ENCODE results near the gene EDARADD. TPM values are rescaled to one million over a fixed set of nuclear protein-coding genes. Genes with fewer than 3 reads are reported as not detected.

EDARADD gene
- total RNA-seq, 1 experiment from 2014 or later, result 35.4 TPM

DNA sequence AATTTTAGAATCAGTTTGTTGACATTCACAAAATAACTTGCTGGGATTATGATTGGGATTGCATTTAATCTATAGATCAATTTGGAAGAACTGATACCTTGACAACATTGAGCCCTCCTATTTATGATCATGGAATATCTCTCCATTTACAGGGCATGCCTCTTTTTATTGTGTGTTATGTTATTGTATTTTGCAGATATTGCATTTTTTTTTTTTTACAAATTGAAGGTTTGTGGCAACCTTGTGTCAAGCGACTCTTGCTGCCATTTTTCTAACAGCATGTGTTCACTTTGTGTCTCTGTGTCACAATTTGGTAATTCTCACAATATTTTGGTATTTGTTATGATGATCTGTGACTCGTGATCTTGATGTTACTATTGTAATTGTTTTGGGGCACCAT is 46.3 kb downstream of the EDARADD start:
- no peak for ATAC-seq

DNA sequence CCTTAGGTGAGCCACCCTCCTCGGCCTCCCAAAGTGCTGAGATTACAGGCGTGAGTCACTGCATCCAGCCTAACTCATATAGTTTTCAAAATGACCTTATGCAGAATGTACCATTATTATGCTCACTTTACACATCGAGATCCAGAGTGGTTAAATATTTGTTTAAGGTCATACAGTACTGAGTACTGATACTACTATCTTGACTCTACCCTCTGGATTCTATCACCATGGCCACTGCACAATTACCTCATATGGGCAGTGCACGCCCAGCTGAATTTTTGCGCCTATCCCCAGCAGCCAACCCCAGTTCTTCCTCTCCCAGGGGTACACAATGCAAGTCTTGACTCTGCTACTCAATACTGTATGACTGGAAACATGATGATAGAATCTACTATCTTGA is 56.7 kb downstream of the EDARADD start:
- H3K36me3 ChIP-seq (ENCODE audit: control insufficient read depth, insufficient read depth, low read length), result peaks cover 2% of the 10 kb centered on the region
- no peak for ATAC-seq
- POLR2A ChIA-PET, result no interaction called here
- DNase-seq (ENCODE audit: low read depth, low spot score), result no peak
- H3K4me1 ChIP-seq (ENCODE audit: control insufficient read depth, insufficient read depth, low read length), result no peaks in the 10 kb centered on the region; the same call in 1 of the 2 replicates
- H3K4me3 ChIP-seq (ENCODE audit: low read depth in 2 of 2, low read length in 2 of 2), result no peak overlapping the region
- intact Hi-C loops (cut with micrococcal nuclease; ENCODE audit: unreplicated experiment) (no loop called here), in situ Hi-C loops (cut with HindIII; ENCODE audit: low pct_unique_long_range_greater_than_20kb, low sequenced_read_pairs) (no loop called here)
- CTCF ChIA-PET, result interaction anchor here (0.7 kb wide), 1 partner anchor 20 kb away, joined by 3 read pairs; no protein-coding TSS in a partner anchor
- H3K27me3 ChIP-seq (ENCODE audit: control insufficient read depth, insufficient read depth, low read length), result no peaks in the 10 kb centered on the region
- no peaks in the 10 kb centered on the region for H3K9me3 ChIP-seq (ENCODE audit: control insufficient read depth, insufficient read depth, low read depth, low read length)
- TF ChIP-seq SIN3A (IDR thresholded peaks at IDR 0.05; ENCODE audit: borderline replicate concordance, insufficient read depth, low read depth, low read length) (no peak), TCF7L2 (IDR thresholded peaks at IDR 0.05; ENCODE audit: low read depth, low read length) (no peak), POLR2AphosphoS5 (IDR thresholded peaks at IDR 0.05; ENCODE audit: low read depth, low read length) (no peak)
- TF ChIP-seq, protein P1, sequence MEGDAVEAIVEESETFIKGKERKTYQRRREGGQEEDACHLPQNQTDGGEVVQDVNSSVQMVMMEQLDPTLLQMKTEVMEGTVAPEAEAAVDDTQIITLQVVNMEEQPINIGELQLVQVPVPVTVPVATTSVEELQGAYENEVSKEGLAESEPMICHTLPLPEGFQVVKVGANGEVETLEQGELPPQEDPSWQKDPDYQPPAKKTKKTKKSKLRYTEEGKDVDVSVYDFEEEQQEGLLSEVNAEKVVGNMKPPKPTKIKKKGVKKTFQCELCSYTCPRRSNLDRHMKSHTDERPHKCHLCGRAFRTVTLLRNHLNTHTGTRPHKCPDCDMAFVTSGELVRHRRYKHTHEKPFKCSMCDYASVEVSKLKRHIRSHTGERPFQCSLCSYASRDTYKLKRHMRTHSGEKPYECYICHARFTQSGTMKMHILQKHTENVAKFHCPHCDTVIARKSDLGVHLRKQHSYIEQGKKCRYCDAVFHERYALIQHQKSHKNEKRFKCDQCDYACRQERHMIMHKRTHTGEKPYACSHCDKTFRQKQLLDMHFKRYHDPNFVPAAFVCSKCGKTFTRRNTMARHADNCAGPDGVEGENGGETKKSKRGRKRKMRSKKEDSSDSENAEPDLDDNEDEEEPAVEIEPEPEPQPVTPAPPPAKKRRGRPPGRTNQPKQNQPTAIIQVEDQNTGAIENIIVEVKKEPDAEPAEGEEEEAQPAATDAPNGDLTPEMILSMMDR (IDR thresholded peaks at IDR 0.05), result no peak
- TF ChIP-seq, protein P2, sequence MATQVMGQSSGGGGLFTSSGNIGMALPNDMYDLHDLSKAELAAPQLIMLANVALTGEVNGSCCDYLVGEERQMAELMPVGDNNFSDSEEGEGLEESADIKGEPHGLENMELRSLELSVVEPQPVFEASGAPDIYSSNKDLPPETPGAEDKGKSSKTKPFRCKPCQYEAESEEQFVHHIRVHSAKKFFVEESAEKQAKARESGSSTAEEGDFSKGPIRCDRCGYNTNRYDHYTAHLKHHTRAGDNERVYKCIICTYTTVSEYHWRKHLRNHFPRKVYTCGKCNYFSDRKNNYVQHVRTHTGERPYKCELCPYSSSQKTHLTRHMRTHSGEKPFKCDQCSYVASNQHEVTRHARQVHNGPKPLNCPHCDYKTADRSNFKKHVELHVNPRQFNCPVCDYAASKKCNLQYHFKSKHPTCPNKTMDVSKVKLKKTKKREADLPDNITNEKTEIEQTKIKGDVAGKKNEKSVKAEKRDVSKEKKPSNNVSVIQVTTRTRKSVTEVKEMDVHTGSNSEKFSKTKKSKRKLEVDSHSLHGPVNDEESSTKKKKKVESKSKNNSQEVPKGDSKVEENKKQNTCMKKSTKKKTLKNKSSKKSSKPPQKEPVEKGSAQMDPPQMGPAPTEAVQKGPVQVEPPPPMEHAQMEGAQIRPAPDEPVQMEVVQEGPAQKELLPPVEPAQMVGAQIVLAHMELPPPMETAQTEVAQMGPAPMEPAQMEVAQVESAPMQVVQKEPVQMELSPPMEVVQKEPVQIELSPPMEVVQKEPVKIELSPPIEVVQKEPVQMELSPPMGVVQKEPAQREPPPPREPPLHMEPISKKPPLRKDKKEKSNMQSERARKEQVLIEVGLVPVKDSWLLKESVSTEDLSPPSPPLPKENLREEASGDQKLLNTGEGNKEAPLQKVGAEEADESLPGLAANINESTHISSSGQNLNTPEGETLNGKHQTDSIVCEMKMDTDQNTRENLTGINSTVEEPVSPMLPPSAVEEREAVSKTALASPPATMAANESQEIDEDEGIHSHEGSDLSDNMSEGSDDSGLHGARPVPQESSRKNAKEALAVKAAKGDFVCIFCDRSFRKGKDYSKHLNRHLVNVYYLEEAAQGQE (IDR thresholded peaks at IDR 0.05; ENCODE audit: insufficient read depth in 1 of 2, low read depth in 2 of 2, low read length in 1 of 2), result no peak
- H3K27ac ChIP-seq (ENCODE audit: low read length), result no peak overlapping the region
- no TSS peak for BruUV-seq (replicated peaks)

More for the DNA sequence above, 46.3 kb downstream of the EDARADD start:
- in situ Hi-C loops (cut with HindIII; ENCODE audit: low pct_unique_long_range_greater_than_20kb, low sequenced_read_pairs), result no loop called here
- CTCF ChIA-PET, result no interaction called here
- TF ChIP-seq, protein P1 (IDR thresholded peaks at IDR 0.05), result no peak
- no peak for TF ChIP-seq TCF7L2 (IDR thresholded peaks at IDR 0.05; ENCODE audit: low read depth, low read length)
- TF ChIP-seq POLR2AphosphoS5 (IDR thresholded peaks at IDR 0.05; ENCODE audit: low read depth, low read length), result no peak
- no peak for TF ChIP-seq SIN3A (IDR thresholded peaks at IDR 0.05; ENCODE audit: borderline replicate concordance, insufficient read depth, low read depth, low read length)
- Histone ChIP-seq H3K9me3 (ENCODE audit: control insufficient read depth, insufficient read depth, low read depth, low read length) (no peaks in the 10 kb centered on the region), H3K4me3 (ENCODE audit: low read depth in 2 of 2, low read length in 2 of 2) (no peak overlapping the region), H3K27me3 (ENCODE audit: control insufficient read depth, insufficient read depth, low read length) (no peaks in the 10 kb centered on the region), H3K27ac (ENCODE audit: low read length) (no peak overlapping the region), H3K4me1 (ENCODE audit: control insufficient read depth, insufficient read depth, low read length) (no peaks in the 10 kb centered on the region), H3K36me3 (ENCODE audit: control insufficient read depth, insufficient read depth, low read length) (peaks cover 2% of the 10 kb centered on the region; the same call in 1 of the 2 replicates)
- BruUV-seq (replicated peaks), result no TSS peak
- DNase-seq (ENCODE audit: low read depth, low spot score), result no peak
- intact Hi-C loops (cut with micrococcal nuclease; ENCODE audit: unreplicated experiment), result no loop called here
- POLR2A ChIA-PET, result no interaction called here
